ENCODE results near the gene PTPN18.
A peak's percentile ranks its signal among the peaks of the same experiment; 100 is the strongest.

PTPN18 gene

GRCh38 chr2:130339885-130340745 is 15.7 kb upstream of the PTPN18 start:
- no peak for DNase-seq (ENCODE audit: low spot score)

DNA sequence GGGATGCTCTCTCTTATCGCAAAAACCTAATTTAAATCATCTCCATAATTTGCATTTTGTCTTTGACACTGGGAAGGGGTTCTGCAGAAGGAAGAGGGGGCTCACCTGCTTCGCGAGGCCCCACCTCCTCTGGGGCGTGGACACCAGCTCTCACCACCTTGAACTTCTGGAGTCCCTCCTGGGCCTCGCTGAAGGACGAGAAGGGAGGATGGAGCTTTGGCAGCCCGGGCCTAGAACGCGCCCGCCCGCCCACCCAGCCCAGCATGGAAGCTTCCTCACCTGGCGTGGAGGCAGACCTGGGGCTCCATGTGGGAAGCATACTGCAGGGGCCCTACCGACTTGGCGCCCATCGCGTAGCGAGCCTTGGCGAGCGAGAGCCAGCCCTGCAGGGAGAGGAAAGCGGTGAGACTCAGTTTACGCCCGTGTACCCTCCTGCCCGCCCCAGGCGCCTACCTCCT is 14.3 kb upstream of the PTPN18 start:
- DNase-seq (ENCODE audit: low spot score): no peak

DNA sequence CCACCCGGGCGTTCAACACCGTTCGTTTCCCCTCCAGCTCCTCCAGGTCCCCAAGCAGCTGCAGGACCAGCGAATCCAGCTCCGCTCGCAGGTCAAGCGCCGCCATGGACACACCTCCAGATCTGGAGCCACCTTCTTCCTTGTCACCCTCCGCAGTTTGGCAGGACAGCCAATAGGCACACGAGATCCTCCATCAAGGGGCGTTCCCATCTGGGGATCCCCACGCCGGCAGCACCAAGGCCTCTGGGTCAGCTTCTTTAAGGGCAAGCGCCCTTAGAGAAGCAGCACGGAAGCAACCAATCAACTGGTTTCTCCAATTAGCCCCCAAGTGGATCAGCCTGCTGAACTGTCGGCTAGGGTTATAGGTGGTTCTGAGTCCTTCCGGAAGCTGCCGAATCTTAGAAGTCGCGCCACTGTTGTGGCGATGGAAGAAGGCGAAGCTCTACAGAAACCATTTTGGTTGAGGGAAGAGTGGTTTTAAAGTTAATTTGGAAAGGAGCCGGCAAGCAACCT is 13.8 kb upstream of the PTPN18 start:
- peak; percentile 97 for DNase-seq (ENCODE audit: low spot score)

GRCh38 chr2:130342533-130343275 is 13.2 kb upstream of the PTPN18 start, which contains the start of gene IMP4:
IMP4 (plus strand) TSS chr2:130342897; CDS start chr2:130342933, 36 bp downstream.
- DNase-seq (ENCODE audit: low spot score): peak; percentile 100

DNA sequence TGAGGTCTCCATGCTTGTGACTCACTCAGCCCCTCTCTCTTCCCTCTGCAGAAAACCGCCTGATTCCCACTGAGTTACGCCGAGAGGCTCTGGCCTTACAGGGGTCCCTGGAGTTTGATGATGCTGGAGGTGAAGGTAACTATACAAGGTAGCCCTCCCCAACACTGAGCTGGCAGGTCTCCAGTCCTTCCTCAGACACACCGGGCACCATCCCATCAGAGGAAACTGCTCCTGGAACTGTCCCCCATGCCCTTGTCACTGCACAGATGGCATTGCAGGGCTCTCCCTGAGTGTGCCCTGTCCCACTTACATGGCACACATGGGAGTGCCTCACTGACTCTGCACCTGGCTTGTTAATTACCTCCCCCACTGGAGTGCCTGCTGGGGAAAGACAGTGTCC is 11.3 kb upstream of the PTPN18 start:
- no peak for DNase-seq (ENCODE audit: low spot score)

GRCh38 chr2:130345091-130345490 is 10.8 kb upstream of the PTPN18 start:
- DNase-seq (ENCODE audit: low spot score): no peak

GRCh38 chr2:130345611-130346010 is 10.2 kb upstream of the PTPN18 start:
- no peak for DNase-seq (ENCODE audit: low spot score)

- no peak for DNase-seq (ENCODE audit: low spot score)
These were observed 9.7 kb upstream of the PTPN18 start for GRCh38 chr2:130346041-130346740.

DNA sequence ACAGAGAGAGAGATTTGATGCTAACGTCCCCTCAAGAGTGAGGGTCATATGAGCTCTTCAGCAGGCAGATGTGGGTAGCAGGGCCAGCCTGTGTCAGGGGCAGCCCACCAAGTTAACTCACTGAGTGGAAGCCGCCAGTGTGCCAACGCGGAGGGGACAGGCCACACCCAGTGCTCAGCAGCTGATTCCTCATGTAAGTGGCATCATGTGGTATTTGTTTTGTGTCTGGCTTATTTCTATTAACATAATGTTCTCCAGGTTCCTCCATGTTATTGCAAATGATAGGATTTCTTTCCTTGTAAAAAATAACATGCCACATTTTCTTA is 9.2 kb upstream of the PTPN18 start:
- no peak for DNase-seq (ENCODE audit: low spot score)

DNA sequence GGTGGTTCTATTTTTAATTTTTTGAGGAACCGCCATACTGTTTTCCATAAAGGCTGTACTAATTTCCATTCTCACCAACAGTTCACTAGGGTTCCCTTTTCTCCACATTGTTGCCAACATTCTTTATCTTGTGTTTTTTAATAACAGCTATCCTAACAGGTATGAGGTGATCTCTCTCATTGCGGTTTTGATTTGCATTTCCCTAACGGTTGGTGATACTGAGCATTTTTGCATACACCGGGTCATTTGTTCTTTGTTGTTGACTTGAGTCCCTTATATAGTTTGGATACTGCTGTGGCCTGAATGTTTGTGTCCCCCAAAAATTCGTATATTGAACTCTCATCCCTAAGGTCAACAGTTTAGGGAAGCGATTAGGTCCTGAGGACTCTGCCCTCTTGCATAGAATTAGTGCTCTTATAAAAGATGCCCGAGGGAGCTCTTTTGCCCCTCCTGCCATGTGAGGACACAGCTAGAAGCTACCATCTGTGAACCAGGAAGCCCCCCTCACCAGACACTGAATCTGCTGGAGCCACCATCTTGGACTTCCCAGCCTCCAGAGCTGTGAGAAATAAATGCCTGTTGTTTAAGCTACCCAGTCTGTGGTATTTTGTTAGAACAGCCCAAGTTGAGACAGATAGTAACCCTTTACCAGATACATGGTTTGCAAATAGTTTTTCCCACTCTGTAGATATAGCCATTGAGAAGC is 8.5 kb upstream of the PTPN18 start:
- no peak for DNase-seq (ENCODE audit: low spot score)

DNA sequence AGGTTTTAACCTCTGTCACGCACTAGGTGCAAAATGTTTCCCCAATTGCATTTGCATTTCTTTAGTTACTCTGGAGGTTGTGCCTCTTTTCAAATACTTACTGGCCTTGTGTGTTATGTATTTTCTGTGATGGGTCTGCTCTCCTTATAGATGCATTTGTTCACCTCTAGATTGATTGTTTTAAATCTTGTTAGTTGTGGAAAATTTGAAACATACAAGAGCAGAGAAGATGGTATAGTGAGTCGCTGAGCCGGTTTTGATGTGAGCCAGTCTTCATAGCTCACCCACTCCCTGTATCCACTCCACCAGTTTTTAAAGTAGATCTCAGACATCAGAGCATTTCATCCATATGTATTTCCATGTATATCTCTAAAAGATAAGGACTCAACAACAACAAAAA is 6.7 kb upstream of the PTPN18 start:
- no peak for DNase-seq (ENCODE audit: low spot score)

DNA sequence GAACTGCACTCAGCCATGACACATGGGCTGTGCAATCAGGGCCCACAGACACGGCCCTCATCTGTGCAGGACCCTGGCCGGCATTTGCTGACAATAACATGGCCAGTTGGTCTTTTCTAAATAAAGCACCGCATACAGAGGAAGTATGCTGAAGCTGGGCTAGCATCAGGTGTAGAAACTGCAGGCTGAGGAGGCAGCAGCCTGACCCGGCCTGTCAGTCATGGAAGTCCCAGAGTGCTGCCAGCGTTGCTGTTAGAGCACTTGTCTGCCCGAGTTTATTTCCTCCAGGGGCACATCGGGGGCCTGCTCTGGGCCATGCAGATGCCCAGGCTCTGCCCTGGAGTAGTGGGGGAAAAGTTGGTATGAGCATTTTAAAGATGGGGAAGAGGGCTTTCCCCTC is 4.1 kb upstream of the PTPN18 start:
- DNase-seq (ENCODE audit: low spot score): no peak

GRCh38 chr2:130352237-130352636 is 3.6 kb upstream of the PTPN18 start:
- DNase-seq (ENCODE audit: low spot score): peak; percentile 61

- DNase-seq (ENCODE audit: low spot score): no peak
These were observed 2.3 kb upstream of the PTPN18 start for GRCh38 chr2:130353291-130354138.

DNA sequence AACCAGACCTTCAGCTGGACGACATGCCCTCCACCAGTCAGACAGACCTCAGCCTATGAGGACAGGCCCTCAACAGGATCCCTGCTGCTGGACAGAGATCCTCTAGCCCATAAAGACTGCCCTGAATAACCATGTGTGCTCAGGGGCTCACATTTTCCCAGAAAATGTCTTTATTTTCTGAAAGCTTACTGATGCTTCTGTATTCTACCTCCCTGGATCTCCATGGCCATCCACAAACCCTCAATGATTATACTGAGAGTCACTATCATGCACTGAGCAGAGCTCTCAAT is 1.8 kb upstream of the PTPN18 start:
- no peak for DNase-seq (ENCODE audit: low spot score)

DNA sequence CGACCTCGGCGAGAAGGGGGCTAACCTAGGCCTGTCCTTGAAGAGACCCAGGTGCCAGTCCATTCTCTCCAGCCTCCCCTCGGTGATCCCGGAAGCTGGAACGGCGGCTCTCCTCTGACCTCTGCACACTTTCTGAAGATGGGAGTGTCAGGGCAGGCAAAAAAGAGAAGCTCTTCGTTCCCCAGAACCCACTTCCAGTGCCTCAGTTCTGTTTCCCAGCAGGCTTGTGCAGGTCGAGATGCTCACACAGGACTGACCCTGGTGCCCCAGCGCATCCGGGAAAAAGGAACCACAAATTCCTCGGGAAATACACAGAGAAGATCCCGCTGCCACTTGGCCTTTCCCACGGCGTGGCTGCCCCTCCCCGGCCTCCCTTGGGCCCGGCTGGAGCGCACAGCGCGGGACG is 681 bp upstream of the PTPN18 start:
- DNase-seq (ENCODE audit: low spot score): no peak

DNA sequence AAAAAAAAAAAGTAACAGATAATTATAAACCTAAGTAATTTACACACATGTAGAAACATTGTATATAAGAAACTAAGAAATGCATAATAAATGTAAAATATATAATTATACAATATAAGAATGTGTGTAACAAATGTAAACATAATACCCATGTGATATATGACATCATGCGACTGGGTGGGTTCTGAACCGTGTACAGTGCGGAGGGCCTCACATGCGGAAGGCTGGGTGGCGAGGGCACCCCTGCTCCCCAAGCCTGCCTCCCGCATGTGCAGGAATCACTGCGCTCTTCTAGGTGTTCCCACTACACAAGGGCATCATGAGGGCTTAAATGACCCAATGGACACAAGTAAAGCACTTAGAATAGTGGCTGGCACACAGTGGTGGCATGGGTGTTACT is 2.0 kb downstream of the PTPN18 start:
- DNase-seq (ENCODE audit: low spot score): no peak

GRCh38 chr2:130358420-130359350 is 2.8 kb downstream of the PTPN18 start:
- DNase-seq (ENCODE audit: low spot score): no peak

DNA sequence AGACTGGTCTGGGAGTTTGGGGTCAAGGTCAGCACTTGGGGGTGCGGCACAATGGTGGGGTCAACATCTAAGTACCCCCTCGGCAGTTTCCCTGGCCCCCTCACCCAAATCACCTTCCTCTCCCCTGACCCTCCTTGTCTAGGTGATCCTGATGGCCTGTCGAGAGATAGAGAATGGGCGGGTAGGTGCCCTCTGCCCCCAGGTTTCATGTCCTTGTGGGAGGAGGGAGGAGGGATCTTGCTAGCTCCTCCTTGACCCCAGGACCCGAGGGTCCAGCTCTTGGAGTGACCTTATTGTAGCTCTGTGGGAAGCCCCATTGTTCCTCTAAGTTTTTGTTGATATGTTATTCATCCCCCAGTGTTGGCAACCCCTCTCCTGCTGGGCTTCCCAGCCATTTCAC is 3.6 kb downstream of the PTPN18 start:
- DNase-seq (ENCODE audit: low spot score): no peak

- DNase-seq (ENCODE audit: low spot score): no peak
These were observed 7.6 kb downstream of the PTPN18 start for GRCh38 chr2:130363479-130363878.
